Skeletal muscle cell (primary cell): ENCODE results near the gene PEMT.
"Not testable (repeated sequence)": the region's sequence is repeated elsewhere in the genome, so short reads cannot be mapped to it uniquely, and the experiment has no call there.

Experiments
- DNase-seq: peaks from one replicate; pipeline ENCODE4 v3.0.0-alpha.2; 2010; ENCODE audit warnings: low read depth
- H3K4me3 ChIP-seq: 2 replicates; pipeline ENCODE4 v1.5.1; 2011; ENCODE audit warnings: low read depth, mild to moderate bottlenecking, control low read depth, low read length, moderate library complexity

The PEMT gene

GRCh38 chr17:17497065-17497844 is 94.3 kb downstream of the PEMT start:
- DNase-seq = no peak
- peak overlapping the region; percentile 13 for H3K4me3 ChIP-seq

GRCh38 chr17:17496189-17497064 is 95.1 kb downstream of the PEMT start, which contains the start of gene RASD1:
RASD1 (minus strand) TSS chr17:17496395; CDS start chr17:17496181, 214 bp downstream.
- H3K4me3 ChIP-seq = peak within 1 kb of the TSS; percentile 60
- peak; percentile 62 for DNase-seq

DNA sequence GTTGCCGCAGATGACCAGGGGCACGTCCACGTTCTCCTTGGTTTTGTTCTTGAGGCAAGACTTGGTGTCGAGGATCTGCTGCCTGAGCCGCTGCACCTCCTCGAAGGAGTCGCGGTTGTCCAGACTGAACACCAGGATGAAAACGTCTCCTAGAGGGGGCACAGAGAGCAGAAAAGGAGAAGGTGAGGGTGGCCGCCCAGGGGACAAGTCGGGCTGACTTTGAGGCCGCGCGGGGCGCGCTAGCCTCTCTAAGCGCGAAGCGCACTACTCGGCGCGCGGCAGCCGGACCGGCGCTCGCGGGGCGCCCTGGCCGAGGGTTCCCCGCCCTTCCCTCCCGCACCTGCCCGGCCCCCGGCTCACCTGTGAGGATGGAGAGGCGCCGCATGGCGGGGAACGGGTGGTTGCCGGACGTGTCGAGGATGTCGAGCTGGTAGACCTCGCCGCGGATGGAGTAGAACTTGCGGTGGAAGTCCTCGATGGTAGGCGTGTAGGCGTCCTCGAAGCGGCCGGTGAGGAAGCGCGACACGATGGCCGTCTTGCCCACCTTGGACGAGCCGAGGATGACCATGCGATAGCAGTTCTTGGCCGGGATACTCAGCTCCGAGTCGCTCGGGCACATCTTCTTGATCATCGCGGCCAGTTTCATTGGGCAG is 95.8 kb downstream of the PEMT start:
- H3K4me3 ChIP-seq = peak overlapping the region; percentile 60
- DNase-seq = no peak

DNA sequence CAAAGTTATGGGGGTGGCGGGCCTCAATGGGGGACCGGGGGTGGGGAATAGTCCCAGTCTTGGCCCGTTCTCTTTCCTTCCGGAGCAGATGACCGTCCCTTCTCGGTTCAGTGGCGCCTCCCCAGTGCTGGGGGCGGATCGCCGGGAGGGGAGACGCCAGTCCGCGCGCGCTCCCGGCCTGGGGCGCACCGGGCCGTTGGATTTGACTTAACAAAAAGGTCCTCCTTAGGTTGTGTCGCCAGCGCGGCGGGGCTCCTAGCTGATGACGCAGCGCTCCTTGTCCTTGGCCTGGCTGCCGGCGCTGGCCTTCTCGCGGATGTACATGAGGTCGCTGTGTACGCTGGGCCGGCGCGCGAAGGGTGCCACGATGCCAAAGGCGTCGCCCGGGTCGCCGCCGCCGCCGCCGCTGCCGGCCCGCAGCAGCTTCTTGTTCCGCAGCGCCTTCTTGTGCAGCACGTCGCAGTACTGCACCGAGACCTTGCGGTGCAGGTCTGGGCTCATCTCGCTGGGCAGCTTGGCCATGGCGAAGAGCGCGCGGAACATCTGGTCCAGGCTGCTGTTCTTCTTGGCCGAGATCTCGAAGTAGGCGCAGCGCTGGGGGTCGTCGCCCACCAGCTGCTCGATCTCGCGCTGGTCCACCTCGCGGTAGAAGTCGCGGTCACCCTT is 96.5 kb downstream of the PEMT start:
- no peak for DNase-seq

GRCh38 chr17:17494499-17494869 is 97.0 kb downstream of the PEMT start:
- no peak for DNase-seq
- peak overlapping the region; percentile 60 for H3K4me3 ChIP-seq

More for the DNA sequence above, 96.5 kb downstream of the PEMT start:
- peak overlapping the region; percentile 60 for H3K4me3 ChIP-seq

DNA sequence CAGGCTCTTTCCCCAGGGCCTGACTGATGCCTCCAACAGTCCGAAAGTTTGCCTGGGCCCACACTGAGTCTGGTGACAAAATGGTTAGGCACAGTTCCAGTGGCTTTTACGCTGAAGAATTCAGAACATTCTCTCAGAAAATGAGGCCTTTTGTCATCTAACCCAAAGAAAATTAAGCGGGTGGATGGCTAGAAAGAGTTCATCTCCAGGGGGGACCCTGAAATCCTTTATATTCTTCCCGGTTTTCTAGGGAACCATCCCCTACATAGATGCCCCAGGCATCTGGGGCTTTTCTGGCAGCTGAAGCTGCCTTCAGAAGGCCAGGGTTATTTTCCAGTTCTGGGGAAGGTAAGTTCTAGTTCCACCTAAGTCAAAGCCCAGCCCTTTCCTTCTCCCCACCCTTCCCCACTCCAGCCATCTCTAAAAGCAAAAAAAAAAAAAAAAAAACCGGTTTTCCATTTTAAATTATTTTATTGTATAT is 97.5 kb downstream of the PEMT start:
- DNase-seq = no peak
- H3K4me3 ChIP-seq = no peak overlapping the region

GRCh38 chr17:17493249-17493985 is 98.1 kb downstream of the PEMT start:
- no peak for DNase-seq
- H3K4me3 ChIP-seq = no peak overlapping the region

DNA sequence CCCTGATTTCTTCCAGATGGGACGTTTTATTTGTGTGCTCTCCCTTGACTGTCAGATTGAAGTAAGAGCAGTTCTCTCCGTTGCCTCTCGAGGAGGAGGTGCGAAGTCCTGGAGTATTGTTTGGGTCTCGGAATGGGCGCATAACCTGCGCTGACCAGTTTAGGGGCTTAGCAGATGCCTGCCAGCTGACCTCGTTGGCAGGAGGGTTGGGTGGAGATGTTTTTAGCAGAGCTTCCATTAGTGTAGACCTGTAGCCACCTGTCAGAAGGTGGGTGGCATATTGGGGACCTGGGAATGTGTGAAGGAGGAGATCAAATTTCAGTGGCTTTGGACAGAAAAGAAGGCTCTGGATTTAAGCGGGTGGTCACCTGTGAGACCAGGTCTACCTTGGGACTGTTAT is 98.9 kb downstream of the PEMT start:
- no peak for DNase-seq
- H3K4me3 ChIP-seq = no peak overlapping the region

GRCh38 chr17:17492085-17492484 is 99.4 kb downstream of the PEMT start:
- no peak overlapping the region for H3K4me3 ChIP-seq
- DNase-seq = no peak

- no peak for DNase-seq
- no peak overlapping the region for H3K4me3 ChIP-seq
These were observed 99.9 kb downstream of the PEMT start for GRCh38 chr17:17491546-17491988.

- no peak overlapping the region for H3K4me3 ChIP-seq
- no peak for DNase-seq
These were observed 100.5 kb downstream of the PEMT start for GRCh38 chr17:17491031-17491471.

- no peak overlapping the region for H3K4me3 ChIP-seq
- no peak for DNase-seq
These were observed 103.5 kb downstream of the PEMT start for GRCh38 chr17:17487998-17488397.

- not testable (repeated sequence) for DNase-seq, H3K4me3 ChIP-seq
These were observed 105.1 kb downstream of the PEMT start for GRCh38 chr17:17486416-17486815.

DNA sequence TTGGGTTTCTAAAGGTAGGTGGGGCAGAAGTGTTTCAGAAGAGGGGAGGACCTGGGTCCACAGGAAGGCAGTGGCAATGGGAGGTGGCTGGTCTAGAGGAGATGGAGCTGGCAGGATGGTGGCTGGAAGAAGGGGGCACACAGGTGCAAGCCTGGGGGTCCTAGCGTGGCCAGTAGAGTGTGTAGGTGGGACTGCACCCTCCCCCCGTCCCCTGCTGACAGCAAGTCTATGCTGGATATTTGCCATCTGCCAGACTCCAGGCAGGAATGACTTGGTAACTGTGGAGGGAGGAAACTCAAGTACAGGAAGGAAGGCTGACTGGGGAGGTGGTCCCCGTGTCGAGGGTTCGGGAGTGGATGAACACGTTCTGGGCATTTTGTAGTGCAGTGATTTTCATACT is 106.1 kb downstream of the PEMT start:
- no peak overlapping the region for H3K4me3 ChIP-seq
- DNase-seq = no peak

GRCh38 chr17:17484451-17484899 is 107.0 kb downstream of the PEMT start:
- no peak for DNase-seq

DNA sequence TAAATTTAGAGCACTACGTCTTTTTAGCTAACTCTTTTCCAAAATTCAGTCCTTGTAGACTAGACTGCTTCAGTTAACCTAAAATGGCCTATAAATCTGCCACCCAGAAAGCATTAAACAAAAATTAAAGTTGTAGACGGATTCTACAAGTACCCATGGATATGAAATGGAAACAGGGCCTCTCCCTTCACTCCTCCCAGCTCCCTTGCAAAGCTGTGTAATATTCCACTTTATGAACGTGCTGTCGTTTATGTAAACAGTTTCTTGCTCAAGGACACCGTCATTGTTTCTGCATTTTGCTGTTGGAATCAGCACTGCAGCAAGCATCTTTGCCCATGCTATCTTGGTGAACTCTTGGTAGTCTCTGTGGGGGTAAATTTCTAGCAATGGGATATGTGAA is 109.6 kb downstream of the PEMT start:
- no peak for DNase-seq
- H3K4me3 ChIP-seq = no peak overlapping the region

More at GRCh38 chr17:17484451-17484899, 107.0 kb downstream of the PEMT start:
- H3K4me3 ChIP-seq = no peak overlapping the region

DNA sequence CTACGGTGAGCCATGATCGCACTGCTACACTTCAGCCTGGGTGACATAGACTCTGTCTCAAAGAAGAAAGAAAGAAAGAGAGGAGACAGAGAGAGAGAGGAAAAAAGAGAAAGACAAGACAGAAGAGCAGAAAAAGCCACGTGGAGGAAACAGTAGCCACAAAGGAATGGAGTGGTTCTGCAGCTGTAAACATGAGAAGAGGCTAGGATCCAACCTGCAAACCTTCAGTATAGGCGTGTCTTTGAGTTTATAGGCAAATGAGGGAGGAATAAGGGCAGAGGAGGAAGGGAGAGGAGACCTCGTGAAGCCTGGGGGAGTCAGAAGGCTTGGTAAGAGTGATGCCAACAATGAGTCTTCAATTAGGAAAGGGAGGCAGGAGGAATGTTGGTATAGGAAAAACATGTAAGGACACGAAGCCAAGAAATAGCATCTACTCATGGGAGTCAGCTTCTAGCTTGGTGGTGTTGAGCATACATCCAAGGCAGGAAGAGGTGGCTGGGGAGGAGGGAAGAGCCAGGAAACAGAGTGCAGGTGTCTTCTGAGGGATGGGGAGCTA is 110.8 kb downstream of the PEMT start:
- H3K4me3 ChIP-seq = no peak overlapping the region
- no peak for DNase-seq

GRCh38 chr17:17479209-17479608 is 112.3 kb downstream of the PEMT start:
- no peak overlapping the region for H3K4me3 ChIP-seq
- DNase-seq = no peak
